Activated CD4-positive, alpha-beta T cell treated with anti-CD3 and anti-CD28 coated beads, Interleukin-2, Interleukin-4, amounts not matched to agents 100 ng/mL and 50 ng/mL, durations not matched to agents 16 hours and 8 hours (primary cell): ENCODE measurements around the gene HDAC10.
A peak's percentile ranks its signal among the peaks of the same experiment; 100 is the strongest.

Experiments used
- DNase-seq: peaks from one replicate; pipeline ENCODE4 v3.0.0-alpha.2; 2020; ENCODE audit warnings: low spot score

Gene HDAC10

GRCh38 chr22:50200461-50201190, 50.4 kb downstream of the HDAC10 start, which contains the start of gene SELENOO:
Gene SELENOO (plus strand): TSS chr22:50201011. CDS start chr22:50201037, 26 bp downstream.
- DNase-seq: peak; percentile 91

DNA sequence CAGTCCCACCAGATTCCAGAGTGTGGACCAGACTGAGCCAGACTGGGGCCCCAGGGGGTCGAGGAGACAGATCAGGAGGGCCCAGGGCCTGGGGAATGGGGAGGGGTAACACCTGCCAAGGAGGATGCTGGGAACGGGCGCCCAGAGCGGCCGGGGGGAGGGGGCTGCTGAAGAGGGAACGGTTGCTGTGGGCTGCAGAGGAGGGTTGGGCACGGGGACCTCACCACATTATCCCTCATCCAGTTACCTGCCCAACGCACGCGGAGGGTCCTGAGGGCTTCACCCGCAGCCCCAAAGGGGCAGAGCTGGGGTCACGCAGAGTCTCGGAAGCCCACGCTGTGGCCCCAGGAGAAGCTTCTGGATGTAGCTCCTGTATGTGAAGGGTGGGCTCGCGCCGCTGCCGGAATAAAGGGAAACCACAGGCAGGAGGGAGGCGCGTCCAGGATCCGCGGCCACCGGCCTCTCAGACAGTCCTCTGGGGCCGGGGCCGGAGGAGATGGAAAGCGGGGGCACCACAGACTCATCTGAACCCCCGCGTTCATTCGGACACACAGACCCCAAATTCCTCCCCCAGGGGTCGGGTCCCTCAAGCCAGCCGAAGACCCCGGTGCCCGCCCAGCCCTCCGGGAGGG, 51.1 kb downstream of the HDAC10 start:
- DNase-seq: no peak

GRCh38 chr22:50199251-50199721, 51.8 kb downstream of the HDAC10 start:
- DNase-seq: no peak

GRCh38 chr22:50198624-50199017, 52.4 kb downstream of the HDAC10 start:
- DNase-seq: no peak

DNA sequence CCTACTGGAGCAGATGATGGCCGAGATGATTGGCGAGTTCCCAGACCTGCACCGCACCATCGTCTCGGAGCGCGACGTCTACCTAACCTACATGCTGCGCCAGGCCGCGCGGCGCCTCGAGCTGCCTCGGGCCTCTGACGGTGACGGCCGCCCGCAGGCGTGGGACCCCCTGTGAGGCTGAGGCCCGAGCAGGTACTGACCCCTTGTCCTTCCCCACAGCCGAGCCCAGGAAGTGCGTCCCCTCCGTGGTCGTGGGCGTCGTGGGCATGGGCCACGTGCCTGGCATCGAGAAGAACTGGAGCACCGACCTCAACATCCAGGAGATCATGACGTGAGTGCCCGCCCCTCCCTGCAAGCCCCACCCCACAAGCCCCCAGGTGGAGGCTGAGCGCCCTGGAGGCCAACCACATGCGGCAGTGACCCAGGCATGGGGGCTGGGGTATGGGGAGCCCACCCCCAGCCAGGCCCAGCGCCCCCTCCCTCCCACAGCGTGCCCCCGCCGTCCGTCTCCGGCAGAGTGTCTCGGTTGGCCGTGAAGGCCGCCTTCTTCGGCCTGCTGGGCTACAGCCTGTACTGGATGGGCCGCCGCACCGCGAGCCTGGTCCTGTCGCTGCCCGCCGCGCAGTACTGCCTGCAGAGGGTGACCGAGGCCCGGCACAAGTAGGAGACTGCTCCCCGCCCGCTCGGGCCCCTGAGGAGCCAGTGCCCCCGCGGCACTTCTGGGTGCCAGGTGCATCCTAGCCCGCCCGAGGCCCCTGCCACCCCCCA, 53.0 kb downstream of the HDAC10 start:
- no peak for DNase-seq

- DNase-seq: no peak
Observed at GRCh38 chr22:50197000-50197800, 53.9 kb downstream of the HDAC10 start.

DNA sequence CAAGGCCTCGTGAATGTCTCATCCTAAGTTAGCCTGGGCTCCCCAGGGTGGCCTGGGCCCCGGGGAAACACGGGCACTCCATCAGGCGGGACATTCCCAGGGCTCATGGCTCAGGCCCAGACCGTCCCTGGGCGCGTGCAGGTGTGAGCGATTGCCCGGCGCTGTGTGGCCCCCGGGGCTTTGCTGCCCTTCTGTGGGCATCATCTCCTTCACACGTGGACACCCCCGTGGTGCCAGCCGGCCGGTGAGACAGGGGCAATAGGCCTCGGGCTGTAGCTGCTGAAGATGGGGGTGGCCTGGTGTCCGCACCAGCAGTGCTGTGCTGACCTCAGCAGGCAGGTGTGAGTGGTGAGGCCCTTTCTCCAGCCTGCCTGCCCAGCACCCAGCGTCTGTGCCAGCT, 54.8 kb downstream of the HDAC10 start:
- DNase-seq: no peak
